HEK293T (cell line): ENCODE data around the gene PTER.

Source experiments
- ARNT ChIP-seq: fragments of 450-650 bp; IDR thresholded peaks from 2 replicates; pipeline ENCODE4 v1.6.1; 2017; ENCODE audit warnings: mild to moderate bottlenecking
- FOXA1 ChIP-seq: fragments of 450-650 bp; IDR thresholded peaks from 2 replicates; pipeline ENCODE4 v1.6.1; 2016; ENCODE audit warnings: mild to moderate bottlenecking
- FOXK2 ChIP-seq: fragments of 450-650 bp; IDR thresholded peaks from 2 replicates; pipeline ENCODE4 v1.6.1; 2016; ENCODE audit warnings: mild to moderate bottlenecking
- LEF1 ChIP-seq: fragments of 450-650 bp; IDR thresholded peaks from 2 replicates; pipeline ENCODE4 v1.6.1; 2017; ENCODE audit warnings: mild to moderate bottlenecking, borderline replicate concordance
- NFRKB ChIP-seq: fragments of 450-650 bp; IDR thresholded peaks from 2 replicates; pipeline ENCODE4 v1.6.1; 2016; ENCODE audit warnings: mild to moderate bottlenecking, moderate library complexity
- SUZ12 ChIP-seq: fragments of 450-650 bp; IDR thresholded peaks from 2 replicates; pipeline ENCODE4 v1.6.1; 2016; ENCODE audit warnings: mild to moderate bottlenecking
- TARDBP ChIP-seq: fragments of 450-650 bp; IDR thresholded peaks from 2 replicates; pipeline ENCODE4 v1.6.1; 2016

GRCh38 chr10:16477757-16478156 lies 40.9 kb downstream of the PTER start:
- no peak for TF ChIP-seq FOXA1
- no peak for TF ChIP-seq LEF1
- TF ChIP-seq TARDBP, result no peak
- no peak for TF ChIP-seq SUZ12
- no peak for TF ChIP-seq ARNT
- TF ChIP-seq FOXK2, result no peak
- no peak for TF ChIP-seq NFRKB
